Measurements from ENCODE around the gene ADAMTS20.
"Not testable (repeated sequence)": the region's sequence is repeated elsewhere in the genome, so short reads cannot be mapped to it uniquely, and the experiment has no call there.

ADAMTS20 gene, protein sequence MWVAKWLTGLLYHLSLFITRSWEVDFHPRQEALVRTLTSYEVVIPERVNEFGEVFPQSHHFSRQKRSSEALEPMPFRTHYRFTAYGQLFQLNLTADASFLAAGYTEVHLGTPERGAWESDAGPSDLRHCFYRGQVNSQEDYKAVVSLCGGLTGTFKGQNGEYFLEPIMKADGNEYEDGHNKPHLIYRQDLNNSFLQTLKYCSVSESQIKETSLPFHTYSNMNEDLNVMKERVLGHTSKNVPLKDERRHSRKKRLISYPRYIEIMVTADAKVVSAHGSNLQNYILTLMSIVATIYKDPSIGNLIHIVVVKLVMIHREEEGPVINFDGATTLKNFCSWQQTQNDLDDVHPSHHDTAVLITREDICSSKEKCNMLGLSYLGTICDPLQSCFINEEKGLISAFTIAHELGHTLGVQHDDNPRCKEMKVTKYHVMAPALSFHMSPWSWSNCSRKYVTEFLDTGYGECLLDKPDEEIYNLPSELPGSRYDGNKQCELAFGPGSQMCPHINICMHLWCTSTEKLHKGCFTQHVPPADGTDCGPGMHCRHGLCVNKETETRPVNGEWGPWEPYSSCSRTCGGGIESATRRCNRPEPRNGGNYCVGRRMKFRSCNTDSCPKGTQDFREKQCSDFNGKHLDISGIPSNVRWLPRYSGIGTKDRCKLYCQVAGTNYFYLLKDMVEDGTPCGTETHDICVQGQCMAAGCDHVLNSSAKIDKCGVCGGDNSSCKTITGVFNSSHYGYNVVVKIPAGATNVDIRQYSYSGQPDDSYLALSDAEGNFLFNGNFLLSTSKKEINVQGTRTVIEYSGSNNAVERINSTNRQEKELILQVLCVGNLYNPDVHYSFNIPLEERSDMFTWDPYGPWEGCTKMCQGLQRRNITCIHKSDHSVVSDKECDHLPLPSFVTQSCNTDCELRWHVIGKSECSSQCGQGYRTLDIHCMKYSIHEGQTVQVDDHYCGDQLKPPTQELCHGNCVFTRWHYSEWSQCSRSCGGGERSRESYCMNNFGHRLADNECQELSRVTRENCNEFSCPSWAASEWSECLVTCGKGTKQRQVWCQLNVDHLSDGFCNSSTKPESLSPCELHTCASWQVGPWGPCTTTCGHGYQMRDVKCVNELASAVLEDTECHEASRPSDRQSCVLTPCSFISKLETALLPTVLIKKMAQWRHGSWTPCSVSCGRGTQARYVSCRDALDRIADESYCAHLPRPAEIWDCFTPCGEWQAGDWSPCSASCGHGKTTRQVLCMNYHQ (N-terminal part only)

DNA sequence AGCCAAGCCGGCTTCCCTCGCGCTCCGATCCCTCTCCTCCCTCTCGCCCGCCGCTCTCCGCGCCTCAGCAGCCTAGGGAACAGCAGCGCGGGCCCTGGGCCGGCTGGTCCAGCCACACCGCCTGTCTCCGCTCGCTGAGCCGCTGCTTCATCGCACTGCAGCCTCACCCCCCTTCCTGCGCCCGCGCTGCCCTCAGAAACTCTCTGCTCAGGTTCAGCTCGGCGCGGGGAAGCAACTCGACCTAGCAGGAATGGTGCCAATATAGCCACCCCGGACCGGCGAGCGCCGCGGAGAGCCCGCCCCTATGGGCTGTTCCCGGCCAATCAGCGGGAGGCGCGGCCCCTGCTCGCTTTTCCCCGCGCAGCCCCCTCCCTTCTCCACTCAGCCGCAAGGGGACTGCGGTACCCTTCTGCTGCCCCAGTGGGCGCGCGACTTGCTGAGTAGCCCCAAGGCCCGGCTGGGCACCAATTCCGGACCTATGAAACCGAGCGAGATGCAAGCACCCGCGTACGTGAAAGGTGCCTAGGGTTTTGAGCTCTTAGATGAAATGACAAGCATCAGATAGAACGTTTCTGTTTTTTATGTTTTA, at the start of gene ADAMTS20:
Gene ADAMTS20 (minus strand): TSS at position 233 of the 589 bp plus-strand sequence. CDS start 282 bp downstream, outside the sequence.
- in situ Hi-C loops (cut with MboI; ENCODE audit: low sequenced_read_pairs), result no loop called here

DNA sequence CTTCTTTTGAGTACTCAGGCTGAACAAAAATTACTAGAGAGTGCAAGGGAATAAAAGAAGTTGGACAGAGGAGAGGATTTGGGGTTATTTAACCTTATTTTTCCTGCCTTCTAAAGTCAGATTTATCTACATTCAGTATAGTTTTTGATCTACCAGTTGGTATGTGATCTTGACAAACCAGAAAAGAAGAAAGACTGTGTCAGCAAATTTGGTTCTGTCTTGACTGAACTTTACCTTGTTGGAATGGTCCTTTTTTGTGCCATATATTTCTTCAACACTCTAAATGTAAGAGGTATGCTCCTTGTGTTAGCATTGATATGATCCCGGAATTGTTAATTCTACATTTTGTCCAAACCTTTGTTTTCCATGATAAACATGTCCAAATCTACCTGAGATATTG, 47.7 kb upstream of the ADAMTS20 start:
- in situ Hi-C loops (cut with MboI; ENCODE audit: low sequenced_read_pairs), result no loop called here

DNA sequence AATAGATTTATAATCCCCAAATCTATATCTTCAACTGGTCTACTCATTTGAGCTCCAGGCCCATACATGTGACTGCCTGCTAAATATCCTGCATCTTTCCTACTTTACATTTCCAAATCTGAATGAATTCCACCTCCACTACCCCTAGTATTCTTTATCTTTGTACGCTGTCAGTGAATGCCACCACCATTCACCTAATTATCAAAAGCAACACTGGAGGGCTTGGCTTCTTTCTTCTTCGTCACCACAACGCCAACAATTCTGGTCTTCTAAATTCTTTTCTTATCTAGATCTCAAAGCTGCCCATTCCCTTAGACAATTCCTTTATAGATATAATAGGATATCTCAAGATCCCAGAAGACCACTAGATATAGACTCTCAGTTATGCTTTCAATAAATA, 47.1 kb upstream of the ADAMTS20 start:
- in situ Hi-C loops (cut with MboI; ENCODE audit: low sequenced_read_pairs), result no loop called here

DNA sequence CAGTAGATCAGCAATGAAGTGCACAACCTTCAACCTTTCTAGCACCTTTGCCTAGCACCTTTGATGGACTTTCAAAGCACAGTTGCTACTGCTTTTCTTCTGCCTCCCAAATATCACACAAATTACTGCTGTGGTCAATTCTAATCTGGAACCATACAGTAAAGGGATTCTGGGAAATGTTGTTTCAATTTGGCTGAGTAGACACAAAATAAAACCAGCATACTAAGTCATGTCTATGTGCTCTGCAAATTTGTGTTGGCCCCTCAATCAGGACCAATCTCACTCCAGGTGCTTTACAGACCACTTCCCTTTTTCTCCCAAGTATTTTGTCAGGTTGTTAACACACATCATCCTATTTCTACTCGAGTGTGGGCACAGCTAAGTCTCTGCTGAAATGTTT, 38.3 kb upstream of the ADAMTS20 start:
- in situ Hi-C loops (cut with MboI; ENCODE audit: low sequenced_read_pairs), result no loop called here

DNA sequence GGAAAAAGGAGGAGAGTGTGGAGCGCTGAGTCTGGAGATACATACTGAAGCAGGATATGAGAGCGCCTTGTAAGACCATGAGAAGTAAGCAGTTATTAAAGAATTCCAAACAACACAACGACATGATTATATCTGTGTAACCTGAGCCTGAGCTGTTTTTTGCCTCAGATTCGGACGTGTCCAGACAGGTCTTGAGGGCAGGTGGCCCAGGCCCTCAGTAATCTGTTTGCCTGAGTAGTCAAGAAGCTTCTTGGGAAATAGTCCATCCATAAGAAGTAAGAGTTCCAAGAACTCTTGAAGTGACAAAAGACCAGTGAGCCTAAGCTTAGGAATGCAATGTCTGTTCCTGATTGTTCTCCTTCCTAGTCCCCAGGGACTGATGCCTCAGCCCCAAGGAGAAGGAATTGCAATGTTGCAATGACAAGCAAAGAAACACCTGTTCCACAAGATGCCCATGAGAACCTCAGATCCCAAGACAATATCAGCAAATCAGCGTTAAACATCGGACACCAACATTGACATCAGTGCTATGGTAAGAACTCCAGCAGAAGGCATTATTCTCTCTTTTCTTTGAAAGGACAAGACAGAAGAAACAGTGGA, 34.7 kb upstream of the ADAMTS20 start:
- in situ Hi-C loops (cut with MboI; ENCODE audit: low sequenced_read_pairs), result no loop called here

DNA sequence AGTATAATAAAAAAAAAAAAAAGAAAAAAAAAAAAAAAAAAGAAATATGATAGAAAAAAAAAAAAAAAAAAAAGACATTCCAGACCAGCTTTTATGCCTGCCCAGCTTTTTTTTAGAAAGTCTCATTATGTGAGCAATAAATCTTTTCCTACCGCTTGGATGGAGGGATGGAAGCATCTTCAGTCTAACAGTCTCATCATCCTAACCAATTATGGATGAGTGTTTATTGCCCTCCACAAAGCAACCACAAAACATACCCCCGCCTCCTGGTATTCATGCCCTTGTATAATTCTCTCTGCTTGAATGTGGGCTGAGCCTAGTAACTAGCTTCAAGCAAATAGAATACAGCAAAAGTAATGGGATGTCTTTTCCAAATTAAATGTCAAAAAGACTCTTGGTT, 33.7 kb upstream of the ADAMTS20 start:
- in situ Hi-C loops (cut with MboI; ENCODE audit: low sequenced_read_pairs), result no loop called here

DNA sequence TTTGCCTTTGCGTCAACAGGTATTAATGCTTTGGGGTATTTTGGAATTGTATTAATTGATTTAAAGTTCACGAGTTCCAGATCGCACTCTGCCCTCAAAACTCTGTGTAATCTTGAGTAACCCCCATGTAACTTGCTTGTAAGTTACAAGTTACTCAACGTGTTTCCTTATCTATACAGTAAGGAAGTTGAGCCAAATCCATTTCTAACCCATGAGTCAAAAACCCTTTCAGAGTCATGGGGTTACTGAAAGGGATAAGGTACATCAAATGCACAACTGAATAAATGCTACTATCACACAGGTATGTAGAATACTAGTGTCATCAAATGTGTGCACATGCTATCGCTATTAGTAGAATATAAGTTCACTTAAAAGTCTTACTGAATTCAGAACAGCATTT, 28.6 kb upstream of the ADAMTS20 start:
- in situ Hi-C loops (cut with MboI; ENCODE audit: low sequenced_read_pairs), result no loop called here

DNA sequence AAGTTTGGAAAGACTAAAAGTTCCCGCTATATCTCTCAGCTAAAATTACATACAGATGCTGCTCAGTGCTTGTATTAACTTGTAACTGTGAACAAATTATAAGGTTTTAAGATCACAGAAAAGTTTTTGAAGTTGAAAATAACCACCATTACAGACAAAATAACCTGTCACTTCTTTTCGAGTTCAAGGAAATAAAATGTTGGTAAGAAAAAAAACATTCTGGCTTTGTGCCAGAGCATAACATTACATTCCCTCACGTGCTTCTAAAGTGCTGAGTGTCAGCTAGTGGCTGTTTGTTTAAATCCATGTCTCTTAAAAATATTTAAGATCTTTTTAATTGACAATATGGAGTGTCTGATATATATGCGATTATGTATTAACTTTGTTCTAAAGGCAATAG, 27.2 kb upstream of the ADAMTS20 start:
- in situ Hi-C loops (cut with MboI; ENCODE audit: low sequenced_read_pairs), result no loop called here

DNA sequence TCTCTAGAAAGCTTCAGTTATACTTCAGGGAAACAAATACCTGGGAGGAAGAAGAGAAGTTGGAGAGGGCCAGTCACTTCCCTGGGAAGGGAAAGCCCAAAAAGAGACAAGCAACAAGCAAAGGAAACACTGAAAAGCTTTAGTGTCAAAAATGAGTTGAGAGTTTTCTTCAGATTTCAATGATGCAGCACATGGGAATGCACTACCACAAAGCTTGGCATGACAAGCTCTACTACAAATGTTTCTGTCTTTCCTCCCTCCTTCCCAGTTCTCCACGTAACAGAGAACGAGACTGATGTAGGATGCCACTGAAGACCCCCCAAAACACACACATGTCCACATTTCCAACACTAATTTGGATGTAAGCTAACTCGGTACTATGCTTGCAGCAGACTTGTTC, 26.8 kb upstream of the ADAMTS20 start:
- in situ Hi-C loops (cut with MboI; ENCODE audit: low sequenced_read_pairs), result no loop called here

DNA sequence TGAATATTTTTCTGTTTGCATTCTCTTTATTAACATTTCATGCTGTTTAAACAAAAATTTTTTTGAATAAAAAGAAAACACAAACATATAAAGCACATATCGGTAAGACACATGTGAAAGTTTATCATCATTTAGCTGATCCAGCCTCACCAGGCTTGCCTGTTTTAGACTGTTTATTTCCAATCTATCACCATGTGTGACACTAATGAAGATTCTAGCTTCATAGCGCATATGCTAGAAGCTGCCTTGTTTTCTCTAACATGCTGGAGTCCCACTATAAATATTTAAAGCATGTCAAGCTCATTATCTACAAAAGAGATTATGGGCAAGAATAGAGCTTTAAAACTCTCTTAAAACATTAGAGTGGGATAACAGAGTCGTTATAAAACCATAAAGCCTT, 25.4 kb upstream of the ADAMTS20 start:
- in situ Hi-C loops (cut with MboI; ENCODE audit: low sequenced_read_pairs), result no loop called here

DNA sequence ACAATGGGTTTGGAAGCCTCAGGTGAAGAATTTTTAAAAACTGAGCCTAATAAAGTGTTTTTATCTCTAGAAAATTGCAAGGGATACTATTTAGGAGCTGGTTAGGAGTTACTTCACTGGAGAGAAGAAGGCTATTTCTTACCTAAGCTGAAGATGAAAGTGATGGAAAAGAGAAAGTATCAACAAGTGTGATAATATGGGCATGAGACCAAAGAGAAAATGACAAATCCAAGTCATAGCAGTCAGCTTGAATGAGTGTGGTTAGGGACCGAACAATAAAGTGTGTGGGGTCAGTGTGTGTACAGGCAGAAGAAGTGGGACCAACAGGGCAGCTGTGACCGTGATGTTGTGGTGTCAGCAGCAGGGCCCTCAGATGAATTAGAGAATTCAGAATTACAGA, 24.2 kb upstream of the ADAMTS20 start:
- in situ Hi-C loops (cut with MboI; ENCODE audit: low sequenced_read_pairs), result no loop called here

DNA sequence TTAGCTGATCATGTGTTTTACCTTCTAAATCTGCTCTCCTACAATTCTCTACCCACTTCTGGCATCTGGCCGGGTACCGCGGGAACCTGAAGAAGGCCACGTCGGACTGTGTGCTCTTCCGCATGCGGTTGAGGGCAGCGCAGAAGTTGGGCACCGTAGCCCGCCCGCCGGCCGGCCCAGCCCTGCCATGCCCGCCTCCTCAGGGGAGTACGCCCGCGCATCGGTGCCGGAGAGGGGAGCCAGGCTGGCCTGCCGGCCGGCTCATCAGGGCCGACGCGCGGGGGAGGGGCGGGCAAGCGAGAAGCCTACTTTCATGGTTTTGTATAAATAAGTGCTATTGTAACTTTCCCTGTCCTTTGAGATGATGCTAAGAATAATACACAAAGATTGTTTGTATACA, 19.9 kb upstream of the ADAMTS20 start:
- in situ Hi-C loops (cut with MboI; ENCODE audit: low sequenced_read_pairs), result no loop called here

DNA sequence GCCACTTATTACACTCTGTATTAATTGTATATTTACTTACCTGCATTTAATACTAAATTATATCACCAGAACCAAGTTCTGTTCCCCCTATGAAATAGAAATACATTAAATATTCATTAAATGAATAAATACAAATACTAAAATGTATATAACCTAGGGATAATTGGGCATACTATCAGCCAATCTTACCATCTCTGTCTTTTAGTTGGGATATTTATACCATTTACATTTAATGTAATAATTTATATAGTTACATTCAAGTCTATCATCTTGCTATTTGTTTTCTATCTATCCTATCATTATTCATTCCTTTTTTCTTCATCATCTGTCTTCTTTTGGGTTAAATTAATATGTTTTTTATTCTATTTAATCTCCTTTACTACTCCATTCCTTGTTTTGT, 4.1 kb upstream of the ADAMTS20 start:
- in situ Hi-C loops (cut with MboI; ENCODE audit: low sequenced_read_pairs), result no loop called here

DNA sequence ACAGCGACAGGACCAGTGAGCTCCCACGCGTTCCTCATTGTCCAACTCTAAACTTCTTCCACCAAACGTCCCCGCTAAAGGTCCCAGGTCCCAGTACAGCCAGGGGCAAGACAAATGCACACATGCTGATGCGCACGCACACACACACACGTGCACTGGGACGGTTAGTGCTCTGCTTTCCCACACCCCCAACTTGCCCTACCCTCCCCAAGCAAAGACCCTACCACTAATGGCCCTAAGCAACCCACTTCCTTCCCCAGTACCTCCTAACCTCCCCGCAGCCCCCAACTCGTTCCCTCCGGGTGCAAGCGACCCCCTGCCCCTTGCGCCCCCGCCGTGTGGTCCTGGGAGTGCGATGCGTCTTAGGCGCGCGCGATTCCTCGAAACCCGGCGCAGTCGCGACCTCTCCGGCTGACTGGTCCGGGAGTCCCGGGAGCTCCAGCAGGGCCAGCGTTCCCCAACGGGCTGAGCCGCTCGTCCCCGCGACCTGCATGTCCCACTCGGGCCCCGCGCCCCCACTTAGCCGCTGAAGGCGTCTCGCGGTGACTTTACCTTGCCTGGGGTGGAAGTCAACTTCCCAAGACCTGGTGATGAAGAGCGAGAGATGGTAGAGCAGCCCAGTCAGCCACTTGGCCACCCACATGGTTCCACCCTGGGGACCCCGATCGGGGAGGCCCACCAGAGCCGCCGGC, 578 bp downstream of the ADAMTS20 start:
- in situ Hi-C loops (cut with MboI; ENCODE audit: low sequenced_read_pairs), result no loop called here

DNA sequence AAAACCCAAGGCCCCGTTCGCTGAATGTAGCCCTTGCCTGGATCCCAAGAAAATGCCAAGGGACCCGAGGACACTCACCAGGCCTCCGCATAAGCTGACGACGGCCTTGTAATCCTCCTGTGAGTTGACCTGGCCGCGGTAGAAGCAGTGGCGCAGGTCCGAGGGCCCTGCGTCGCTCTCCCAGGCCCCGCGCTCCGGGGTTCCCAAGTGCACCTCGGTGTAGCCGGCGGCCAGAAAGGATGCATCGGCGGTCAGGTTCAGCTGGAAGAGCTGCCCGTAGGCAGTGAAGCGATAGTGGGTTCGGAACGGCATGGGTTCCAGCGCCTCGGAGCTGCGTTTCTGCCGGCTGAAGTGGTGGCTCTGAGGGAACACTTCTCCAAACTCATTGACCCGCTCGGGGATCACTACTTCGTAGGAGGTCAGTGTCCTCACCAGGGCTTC, 1.2 kb downstream of the ADAMTS20 start:
- in situ Hi-C loops (cut with MboI; ENCODE audit: low sequenced_read_pairs), result no loop called here

DNA sequence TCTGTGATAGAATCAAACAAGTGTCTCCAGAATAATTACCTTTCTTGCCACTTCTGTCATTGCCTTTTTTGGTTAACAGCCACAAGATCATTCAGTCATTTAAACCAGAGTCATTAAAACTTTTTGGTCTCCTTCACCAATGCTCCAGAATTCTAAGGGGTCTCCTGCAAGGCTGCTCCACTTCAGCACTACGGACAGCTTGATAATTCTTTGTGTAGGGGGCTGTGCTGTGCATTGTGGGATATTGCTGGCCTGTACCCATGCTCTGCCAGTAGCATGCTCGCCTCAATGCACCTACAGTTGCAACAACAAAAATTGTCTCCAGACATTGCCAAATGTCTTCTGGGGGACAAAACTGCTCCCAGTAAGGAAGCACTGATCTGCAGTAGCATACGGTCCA, 7.3 kb downstream of the ADAMTS20 start:
- in situ Hi-C loops (cut with MboI; ENCODE audit: low sequenced_read_pairs), result no loop called here

DNA sequence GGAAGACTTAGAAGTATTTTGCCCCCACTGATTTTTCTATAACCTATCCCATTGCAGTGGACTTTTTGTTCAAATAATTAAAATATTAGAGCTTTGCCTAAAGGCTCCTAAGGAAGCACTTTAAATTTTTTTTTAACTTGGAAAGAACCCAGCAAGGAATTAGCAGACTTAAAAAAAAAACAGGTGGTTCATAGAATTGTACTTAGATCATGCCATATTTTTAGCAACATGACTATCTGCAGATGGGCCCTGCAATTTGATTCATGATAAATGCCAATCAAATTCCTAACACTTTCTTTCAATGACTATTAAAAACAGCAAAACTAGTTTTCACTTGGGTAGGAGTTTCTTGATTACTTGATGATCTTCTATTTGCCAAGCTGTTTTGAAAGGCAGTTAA, 11.5 kb downstream of the ADAMTS20 start:
- in situ Hi-C loops (cut with MboI; ENCODE audit: low sequenced_read_pairs), result no loop called here

DNA sequence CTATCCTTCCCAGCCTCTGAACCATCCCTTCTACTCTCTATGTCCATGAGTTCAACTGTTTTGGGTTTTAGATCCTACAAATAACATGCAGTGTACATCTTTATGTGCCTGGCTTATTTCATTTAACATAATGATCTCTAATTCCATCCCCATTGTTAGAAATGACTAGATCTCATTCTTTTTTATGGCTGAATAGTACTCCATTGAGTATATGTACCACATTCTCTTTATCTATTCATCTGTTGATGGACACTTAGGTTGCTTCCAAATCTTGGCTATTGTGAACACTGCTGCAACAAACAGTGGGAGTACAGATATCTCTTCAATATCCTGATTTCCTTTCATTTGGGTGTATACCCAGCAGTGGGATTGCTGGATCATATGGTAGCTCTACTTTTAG, 14.3 kb downstream of the ADAMTS20 start:
- in situ Hi-C loops (cut with MboI; ENCODE audit: low sequenced_read_pairs), result not testable (repeated sequence)

DNA sequence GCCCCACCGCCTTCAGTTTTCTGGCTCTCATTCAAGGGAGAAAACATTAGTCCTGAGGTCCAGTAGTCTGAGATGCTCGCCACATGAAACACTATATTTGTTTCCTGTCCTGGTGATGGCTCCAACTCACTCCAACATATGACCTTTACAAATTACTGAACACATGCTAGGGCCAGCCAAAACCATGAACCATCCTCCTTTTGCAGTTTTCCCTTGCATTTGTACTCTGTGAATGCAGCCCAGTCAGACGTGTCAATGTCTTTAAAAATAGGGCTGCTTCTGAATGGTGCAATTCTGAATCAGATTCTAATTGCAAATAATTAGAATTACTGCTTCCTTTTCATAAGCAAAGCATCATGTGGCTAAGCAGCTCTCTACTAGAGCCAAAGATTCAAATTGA, 36.0 kb downstream of the ADAMTS20 start:
- in situ Hi-C loops (cut with MboI; ENCODE audit: low sequenced_read_pairs), result no loop called here

DNA sequence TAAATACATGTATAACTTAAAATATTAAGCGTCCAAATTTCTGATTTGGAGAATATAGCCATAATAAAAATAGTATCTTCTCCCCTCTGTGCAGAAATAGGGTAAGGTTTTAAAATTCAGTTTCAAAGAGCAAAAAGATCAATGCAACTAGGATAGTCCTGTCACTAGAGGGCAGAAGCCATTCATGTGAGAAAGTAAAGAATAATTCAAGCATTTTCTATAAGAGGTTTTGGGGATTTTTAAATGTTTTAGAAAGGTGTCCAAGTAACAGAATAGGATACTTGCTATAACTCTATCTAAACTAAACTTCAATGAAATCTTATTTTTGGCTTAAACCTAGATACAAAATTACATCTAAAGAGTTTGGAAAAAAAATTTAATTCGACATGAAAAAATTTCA, 50.3 kb downstream of the ADAMTS20 start:
- in situ Hi-C loops (cut with MboI; ENCODE audit: low sequenced_read_pairs), result no loop called here

Measured in HL-60/S4 treated with phorbol 12-myristate 13-acetate at 8.2 ng/mL for 4 days and 3 days (cell line).